Stimulated activated CD8-positive, alpha-beta memory T cell treated with anti-CD3 and anti-CD28 coated beads, Interleukin-2, amount 100 ng/mL, for 48 hours (primary cell): ENCODE results near the gene SPINK9.
A peak's percentile ranks its signal among the peaks of the same experiment; 100 is the strongest.

Experiments used
- DNase-seq, 2 donors: peaks; one replicate each; pipeline ENCODE4 v3.0.0-alpha.2; 2020; ENCODE audit warnings: low read depth in 2 of 2

SPINK9 gene

DNA sequence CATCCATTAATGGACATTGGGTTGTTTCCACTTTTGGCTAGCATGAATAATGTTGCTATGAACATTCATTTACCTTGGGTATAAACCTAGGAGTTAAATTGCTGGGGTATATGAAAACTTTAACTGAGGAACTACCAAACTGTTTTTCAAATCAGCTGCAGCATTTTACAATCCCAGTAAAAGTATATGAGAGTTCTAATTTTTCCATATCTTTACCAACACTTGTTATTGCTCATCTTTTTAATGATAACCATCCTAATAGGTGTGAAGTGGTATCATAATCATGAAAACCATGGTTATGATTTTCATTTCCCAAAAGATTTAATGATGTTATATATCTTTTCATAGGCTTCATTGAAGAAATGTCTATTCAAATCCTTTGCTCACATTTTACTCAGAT, 32.9 kb downstream of the SPINK9 start:
- DNase-seq: no peak

GRCh38 chr5:148372166-148372725, 36.9 kb downstream of the SPINK9 start:
- DNase-seq: no peak

- DNase-seq: no peak
Measured at GRCh38 chr5:148372893-148373292, 37.5 kb downstream of the SPINK9 start.

- DNase-seq: no peak
Measured at GRCh38 chr5:148374690-148375360, 39.5 kb downstream of the SPINK9 start.

DNA sequence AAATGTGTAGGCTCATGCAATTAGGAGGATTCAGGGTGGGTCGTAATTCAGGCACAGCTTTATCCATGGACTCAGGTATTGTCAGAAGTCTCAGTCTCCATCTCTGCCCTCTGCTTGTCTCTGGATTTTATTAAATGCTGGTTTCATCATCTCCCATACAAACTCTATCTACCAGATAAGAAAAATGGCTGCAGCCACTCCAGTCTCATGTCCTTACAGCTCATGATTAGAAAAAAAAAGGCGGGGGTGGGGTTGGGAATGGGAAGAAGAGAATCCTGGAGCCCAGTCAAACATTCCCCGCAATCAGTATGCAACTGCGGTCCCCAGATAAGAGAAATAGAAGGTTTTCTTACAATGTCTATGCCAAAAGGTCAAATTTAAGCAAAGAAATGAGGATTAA, 40.8 kb downstream of the SPINK9 start:
- DNase-seq: no peak

GRCh38 chr5:148378670-148379069, 43.3 kb downstream of the SPINK9 start:
- DNase-seq: no peak

DNA sequence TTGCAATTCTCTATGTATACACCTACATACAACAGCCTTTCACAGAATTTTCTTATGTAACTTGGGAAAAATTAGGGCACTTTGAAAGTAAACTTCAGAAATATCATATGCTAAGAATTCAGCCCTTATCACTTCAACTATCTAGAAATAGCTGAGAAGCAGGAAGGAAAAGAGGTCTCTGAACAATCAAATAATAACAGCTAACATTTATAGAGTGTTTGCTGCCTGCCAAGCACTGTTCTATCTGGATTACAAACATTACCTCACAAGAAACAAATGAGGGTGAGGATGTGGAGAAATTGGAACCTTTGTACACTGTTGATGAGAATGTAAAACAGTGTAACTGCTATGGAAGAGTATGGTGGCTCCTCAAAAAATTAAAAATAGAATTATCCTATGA, 44.0 kb downstream of the SPINK9 start:
- DNase-seq: no peak

GRCh38 chr5:148381906-148382305, 46.5 kb downstream of the SPINK9 start:
- DNase-seq: no peak

GRCh38 chr5:148382961-148383360, 47.6 kb downstream of the SPINK9 start:
- no peak for DNase-seq

- peak; percentile 83 to 90 for DNase-seq
Measured at GRCh38 chr5:148383564-148384379, 48.4 kb downstream of the SPINK9 start, which contains the start of gene FBXO38. FBXO38 (plus strand) TSS chr5:148383958; CDS start chr5:148394777, 10,819 bp downstream.

DNA sequence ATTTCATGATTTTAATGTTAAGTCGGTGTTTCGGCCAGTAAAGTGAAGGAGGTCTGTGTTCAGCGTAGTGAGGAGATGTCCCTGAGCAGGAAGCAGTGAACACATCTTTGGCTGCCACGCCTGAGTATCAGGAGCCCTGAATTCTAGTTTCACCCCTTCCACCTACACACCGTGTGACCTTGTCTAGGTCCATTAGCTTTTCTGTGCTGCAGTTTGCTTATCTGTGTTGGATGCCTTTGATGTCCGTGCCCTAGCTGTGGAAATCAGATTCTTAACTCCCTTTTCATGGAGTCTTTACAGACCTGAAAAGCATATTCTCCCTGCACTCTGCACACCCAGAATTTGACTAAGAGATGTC, 49.0 kb downstream of the SPINK9 start:
- no peak for DNase-seq

DNA sequence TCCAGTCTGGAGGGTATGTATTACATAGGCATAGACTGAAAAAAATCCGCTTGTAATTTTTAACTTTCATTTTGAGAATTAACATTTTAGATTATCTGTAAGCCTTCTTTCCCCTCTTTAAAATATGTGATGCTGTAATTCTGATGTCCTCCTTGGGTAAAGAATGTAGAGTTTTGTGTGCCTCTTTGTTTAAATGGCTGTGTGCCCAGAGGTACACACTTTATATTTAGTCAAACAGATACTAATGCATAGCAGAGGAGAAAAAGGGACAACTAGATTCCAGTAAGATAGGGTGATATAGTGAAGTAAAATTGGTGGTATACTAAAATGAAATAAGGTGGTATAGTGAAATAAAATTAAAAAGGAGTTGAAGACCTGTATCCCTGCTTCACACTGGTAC, 49.7 kb downstream of the SPINK9 start:
- no peak for DNase-seq

- DNase-seq: no peak
Measured at GRCh38 chr5:148386041-148386440, 50.7 kb downstream of the SPINK9 start.

- no peak for DNase-seq
Measured at GRCh38 chr5:148387325-148387724, 52.0 kb downstream of the SPINK9 start.

- DNase-seq: no peak
Measured at GRCh38 chr5:148388696-148389095, 53.3 kb downstream of the SPINK9 start.
